Neural progenitor cell (in vitro differentiated cells): ENCODE data around the gene AXIN2.

Source experiments
- CTCF ChIP-seq: fragments of 200-600 bp; sonication (generic); IDR thresholded peaks from 2 replicates; pipeline ENCODE4 v1.5.1; 2017; ENCODE audit warnings: antibody characterized with exemption, mild to moderate bottlenecking
- EZH2phosphoT487 ChIP-seq: fragments of 200-600 bp; sonication (generic); IDR thresholded peaks from 2 replicates; pipeline ENCODE4 v1.6.1; 2017; ENCODE audit warnings: antibody characterized with exemption

- TF ChIP-seq CTCF = no peak
- TF ChIP-seq EZH2phosphoT487 = no peak
These were observed 34.1 kb downstream of the AXIN2 start for GRCh38 chr17:65527381-65527780.
